GM13977 (cell line): ENCODE data around the gene STX1B.
"Not testable (repeated sequence)": the region's sequence is repeated elsewhere in the genome, so short reads cannot be mapped to it uniquely, and the experiment has no call there.

ENCODE experiments used
- DNase-seq: peaks from one replicate; pipeline ENCODE4 v3.0.0; 2012; ENCODE audit warnings: low spot score
- in situ Hi-C: fragments of 300-500 bp; cut with MboI; formaldehyde crosslinking; loops from one replicate; pipeline ENCODE4 v1.12.0; 2022; ENCODE audit warnings: low sequenced_read_pairs, low pct_unique_long_range_greater_than_20kb, mixed read lengths, inconsistent platforms; ENCODE audit not compliant: unreplicated experiment
- TF ChIP-seq, protein P1 (sequence below): IDR thresholded peaks from 2 replicates; pipeline ENCODE4 v1.5.1; 2012; ENCODE audit warnings: mild to moderate bottlenecking, control low read depth; ENCODE audit not compliant: insufficient read depth; ENCODE audit errors: extremely low read depth, missing control alignments

Gene STX1B

DNA sequence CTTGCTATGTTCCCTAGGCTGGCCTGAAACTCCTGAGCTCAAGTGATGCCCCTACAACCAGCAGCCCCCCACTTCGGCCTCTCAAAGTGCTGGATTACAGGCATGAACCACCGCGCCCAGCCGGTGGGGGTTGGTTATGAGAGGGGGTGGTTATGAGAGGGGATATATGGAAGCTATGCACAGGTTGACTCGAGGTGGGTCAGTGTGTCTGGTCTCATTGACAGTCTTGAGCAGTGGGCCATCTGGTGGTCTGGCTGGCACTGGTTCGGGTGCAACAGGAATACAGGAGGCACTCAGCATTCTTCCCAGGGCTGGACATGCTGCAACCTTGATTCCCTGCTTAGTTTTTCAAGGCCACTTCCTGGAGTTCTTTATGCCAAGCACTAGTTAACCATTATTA, 5.6 kb upstream of the STX1B start:
- DNase-seq: no peak
- in situ Hi-C loops: no loop called here
- TF ChIP-seq, protein P1, sequence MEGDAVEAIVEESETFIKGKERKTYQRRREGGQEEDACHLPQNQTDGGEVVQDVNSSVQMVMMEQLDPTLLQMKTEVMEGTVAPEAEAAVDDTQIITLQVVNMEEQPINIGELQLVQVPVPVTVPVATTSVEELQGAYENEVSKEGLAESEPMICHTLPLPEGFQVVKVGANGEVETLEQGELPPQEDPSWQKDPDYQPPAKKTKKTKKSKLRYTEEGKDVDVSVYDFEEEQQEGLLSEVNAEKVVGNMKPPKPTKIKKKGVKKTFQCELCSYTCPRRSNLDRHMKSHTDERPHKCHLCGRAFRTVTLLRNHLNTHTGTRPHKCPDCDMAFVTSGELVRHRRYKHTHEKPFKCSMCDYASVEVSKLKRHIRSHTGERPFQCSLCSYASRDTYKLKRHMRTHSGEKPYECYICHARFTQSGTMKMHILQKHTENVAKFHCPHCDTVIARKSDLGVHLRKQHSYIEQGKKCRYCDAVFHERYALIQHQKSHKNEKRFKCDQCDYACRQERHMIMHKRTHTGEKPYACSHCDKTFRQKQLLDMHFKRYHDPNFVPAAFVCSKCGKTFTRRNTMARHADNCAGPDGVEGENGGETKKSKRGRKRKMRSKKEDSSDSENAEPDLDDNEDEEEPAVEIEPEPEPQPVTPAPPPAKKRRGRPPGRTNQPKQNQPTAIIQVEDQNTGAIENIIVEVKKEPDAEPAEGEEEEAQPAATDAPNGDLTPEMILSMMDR: peak; percentile 25

DNA sequence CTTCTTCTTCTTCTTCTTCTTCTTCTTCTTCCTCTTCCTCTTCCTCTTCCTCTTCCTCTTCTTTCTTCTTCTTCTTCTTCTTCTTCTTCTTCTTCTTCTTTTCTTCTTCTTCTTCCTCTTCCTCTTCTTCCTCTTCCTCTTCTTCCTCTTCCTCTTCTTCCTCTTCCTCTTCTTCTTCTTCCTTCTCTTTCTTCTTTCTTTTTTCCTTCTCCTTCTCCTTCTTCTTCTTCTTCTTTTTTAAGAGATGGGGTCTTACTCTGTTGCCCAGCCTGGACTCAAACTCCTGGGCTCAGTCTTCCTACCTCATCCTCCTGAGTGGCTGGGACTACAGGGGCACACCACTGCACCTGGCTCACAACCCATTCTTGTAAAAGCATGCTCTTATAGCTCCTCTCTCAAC, 2.9 kb upstream of the STX1B start:
- in situ Hi-C loops, DNase-seq: not testable (repeated sequence)

DNA sequence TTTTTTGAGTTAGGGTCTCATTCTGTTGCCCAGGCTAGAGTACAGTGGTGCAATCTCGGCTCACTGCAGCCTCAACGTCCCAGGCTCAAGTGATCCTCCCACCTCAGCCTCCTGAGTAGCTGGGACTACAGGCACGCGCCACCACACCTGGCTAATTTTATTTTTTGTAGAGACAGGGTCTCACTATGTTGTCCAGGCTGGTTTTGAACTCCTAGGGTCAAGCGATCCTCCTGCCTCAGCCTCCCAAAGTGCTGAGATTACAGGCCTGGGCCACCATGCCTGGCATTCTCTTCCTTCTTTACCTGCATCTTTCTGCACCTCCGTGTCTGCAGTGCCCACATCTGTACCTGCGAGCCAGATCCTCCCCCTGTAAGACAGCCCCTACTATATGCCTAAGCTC, 1.4 kb upstream of the STX1B start:
- DNase-seq, in situ Hi-C loops: not testable (repeated sequence)

DNA sequence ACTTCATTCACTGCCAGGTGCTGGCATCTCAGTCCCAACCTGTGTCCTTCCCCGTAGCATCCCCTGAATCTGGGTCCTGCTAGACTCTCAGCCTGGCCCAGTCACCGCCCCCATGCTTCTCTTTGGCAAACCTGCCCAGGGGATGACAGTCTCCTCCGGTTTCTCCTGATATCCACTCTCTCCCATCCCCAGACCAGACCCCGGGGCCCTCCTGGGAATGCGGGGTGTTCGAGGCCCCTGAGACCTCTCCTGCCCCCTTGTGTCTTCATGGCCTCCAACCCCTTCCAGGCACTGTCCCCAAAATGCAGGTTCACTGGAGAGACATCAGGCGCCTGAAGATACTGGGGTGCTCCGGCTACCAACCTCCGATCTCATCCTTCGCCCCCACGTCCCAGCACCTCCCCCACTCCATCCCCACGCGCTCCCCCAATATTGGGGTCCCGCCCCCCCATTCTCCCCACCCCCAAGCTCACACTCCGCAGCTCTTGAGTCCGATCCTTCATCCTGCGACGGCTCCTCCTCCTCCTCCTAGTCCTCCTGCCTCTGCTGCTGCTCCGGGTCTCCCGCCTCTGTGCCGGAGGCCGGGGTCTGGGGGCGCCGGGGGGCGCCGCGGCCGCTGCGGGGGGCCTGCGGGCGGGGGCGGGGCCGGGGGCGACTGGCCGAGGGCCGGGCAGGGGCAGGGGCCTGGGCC, 399 bp downstream of the STX1B start:
- TF ChIP-seq, protein P1: peak; percentile 15
- in situ Hi-C loops: no loop called here
- DNase-seq: no peak

DNA sequence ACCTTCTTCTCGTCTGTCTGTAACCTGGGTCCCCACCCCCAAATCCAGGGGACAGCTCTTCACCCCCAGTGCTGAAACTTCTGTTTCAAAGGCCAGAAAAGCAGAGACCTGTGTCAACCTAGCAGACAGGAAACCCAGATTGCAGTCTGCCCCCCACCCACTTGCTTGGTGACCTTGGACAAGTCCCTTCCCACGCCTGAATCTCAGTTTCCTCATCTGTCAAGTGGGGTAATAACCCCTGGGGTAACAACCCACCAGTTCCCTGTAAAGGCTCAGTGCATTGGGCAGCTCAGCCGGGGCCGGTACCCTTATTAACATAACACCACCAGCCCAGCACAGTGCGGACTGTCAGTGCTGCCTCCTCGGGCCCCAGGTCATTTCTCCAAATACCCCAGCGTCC, 1.3 kb downstream of the STX1B start:
- TF ChIP-seq, protein P1: no peak
- DNase-seq: no peak
- in situ Hi-C loops: no loop called here

DNA sequence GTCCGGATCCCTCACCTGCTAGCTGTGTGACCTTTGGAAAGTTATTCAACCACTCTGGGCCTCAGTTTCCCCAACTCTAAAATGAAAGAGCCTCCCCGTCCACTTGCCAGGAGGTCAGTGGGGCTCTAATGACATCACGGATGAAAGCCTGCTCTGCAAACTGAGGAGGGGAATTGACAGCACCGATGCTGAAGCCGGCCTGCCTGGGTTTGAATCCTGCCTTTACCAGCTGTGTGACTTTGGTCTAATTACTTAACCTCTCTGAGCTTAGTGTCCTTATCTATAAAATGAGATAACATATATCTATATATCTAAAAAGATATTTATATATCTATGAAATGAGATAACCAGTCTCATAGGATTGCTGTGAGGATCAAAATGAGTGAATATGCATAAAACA, 1.9 kb downstream of the STX1B start:
- DNase-seq: no peak
- in situ Hi-C loops: no loop called here
- TF ChIP-seq, protein P1: no peak

DNA sequence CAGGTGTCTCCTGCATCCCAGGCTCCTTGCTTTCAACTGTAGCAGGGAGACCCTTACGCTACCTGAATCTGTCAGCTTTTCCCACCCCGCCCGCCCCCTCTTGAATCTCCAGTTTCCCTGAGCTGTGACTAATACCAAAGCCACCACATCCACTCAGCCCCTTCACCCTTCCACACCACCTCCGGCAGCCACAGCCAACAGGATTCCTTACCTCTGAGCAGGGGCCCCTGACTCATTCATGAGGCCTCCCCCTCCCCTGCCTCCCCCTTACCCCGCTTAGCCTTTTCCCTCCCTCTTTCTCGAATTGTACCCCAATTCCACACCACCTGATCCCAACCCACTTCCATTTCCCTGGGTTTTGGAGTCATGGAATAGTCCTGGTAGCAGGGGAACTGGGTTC, 2.3 kb downstream of the STX1B start:
- TF ChIP-seq, protein P1: no peak
- in situ Hi-C loops: no loop called here
- DNase-seq: no peak

DNA sequence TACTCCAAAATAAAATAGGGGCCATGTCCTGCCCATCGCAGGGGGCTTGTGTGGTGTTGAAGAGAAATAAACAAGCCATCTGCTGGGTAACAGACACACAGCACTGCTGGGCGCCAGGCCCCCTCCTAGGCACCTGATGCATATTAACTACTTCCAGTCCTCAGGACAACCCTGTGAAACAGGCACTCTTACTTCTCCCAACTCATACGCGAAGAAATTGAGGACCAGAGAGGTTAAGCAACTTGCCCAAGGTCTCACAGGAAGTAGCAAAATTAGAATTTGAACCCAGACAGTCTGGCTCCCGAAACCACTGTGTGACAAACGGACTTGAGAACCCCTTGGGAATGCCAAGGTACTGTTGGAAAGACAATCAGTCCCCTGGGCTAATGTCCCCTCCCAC, 2.8 kb downstream of the STX1B start:
- TF ChIP-seq, protein P1: no peak
- in situ Hi-C loops: no loop called here
- DNase-seq: no peak
